GM12873 (cell line): ENCODE results near the gene GARIN1A.

Source experiments
- TF ChIP-seq, protein P1 (sequence below): IDR thresholded peaks from 2 replicates; pipeline ENCODE4 v1.5.1; 2012; ENCODE audit warnings: low read depth, mild to moderate bottlenecking, moderate library complexity, low read length, control low read depth; ENCODE audit not compliant: insufficient read depth; ENCODE audit errors: missing control alignments

The GARIN1A gene

DNA sequence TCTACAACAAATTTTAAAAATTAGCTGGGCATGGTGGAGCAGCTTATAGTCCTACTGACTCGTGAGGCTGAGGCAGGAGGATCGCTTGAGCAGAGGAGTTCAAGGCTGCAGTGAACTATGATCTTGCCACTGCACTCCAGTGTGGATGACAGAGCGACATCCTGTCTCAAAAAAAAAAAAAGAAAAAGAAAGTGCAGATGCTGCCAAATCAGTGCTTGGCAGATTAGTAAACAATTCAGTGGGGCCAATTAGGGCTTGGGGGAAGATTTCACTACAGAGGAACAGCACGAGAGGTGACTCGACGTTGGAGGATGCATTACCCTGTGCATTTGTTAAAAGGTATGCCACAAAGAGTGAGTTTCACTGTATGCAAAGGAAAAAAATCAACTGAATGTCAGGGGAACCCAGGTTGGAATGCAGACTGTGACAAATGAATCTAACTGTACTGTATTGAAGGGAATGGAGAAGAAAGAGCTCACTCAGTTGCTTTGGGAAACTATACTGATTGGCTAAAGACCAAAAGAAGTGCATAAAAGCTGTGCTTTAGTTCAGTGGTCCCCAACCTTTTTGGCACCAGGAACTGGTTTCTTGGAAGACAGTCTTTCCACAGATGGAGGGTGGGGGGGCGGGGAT, 31.6 kb downstream of the GARIN1A start:
- TF ChIP-seq, protein P1, sequence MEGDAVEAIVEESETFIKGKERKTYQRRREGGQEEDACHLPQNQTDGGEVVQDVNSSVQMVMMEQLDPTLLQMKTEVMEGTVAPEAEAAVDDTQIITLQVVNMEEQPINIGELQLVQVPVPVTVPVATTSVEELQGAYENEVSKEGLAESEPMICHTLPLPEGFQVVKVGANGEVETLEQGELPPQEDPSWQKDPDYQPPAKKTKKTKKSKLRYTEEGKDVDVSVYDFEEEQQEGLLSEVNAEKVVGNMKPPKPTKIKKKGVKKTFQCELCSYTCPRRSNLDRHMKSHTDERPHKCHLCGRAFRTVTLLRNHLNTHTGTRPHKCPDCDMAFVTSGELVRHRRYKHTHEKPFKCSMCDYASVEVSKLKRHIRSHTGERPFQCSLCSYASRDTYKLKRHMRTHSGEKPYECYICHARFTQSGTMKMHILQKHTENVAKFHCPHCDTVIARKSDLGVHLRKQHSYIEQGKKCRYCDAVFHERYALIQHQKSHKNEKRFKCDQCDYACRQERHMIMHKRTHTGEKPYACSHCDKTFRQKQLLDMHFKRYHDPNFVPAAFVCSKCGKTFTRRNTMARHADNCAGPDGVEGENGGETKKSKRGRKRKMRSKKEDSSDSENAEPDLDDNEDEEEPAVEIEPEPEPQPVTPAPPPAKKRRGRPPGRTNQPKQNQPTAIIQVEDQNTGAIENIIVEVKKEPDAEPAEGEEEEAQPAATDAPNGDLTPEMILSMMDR, result no peak

DNA sequence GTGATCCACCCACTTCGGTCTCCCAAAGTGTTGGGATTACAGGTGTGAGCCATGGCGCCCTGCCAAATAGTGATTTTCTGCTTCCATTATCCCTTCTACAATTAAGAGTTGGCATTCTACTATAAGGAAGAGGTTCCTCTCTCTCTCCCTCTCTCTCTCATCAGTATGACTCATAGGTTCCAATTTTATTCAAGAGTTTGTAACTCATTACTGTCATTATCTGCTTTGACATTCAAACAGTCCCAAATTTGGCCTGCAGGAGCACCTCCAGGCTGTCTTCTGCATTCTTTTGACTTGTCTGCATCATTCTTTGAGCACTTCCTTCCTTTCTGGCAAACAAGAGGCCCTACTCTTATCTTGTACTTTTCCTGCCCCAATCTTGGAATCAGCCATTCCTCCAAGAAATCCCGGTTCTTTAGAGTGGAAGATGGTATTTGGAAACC, 33.8 kb downstream of the GARIN1A start:
- TF ChIP-seq, protein P1, result no peak

DNA sequence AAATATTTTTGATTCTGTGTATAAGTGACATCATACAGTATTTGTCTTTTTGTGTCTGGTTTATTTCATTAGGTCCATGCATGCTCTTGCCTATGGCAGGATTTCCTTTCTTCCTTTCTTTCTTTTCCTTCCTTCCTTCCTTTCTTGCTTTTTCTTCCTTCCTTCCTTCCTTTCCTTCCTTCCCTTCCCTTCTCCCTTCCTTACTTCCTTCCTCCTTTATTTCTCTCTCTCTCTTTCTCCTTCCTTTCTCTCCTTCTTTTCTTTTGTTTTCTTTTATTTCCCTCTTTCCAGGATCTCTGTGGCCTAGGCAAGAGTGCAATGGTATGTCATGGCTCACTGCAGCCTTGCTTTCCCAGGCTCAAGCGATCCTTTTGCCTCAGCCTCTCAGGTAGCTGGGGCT, 35.7 kb downstream of the GARIN1A start:
- TF ChIP-seq, protein P1, result no peak

DNA sequence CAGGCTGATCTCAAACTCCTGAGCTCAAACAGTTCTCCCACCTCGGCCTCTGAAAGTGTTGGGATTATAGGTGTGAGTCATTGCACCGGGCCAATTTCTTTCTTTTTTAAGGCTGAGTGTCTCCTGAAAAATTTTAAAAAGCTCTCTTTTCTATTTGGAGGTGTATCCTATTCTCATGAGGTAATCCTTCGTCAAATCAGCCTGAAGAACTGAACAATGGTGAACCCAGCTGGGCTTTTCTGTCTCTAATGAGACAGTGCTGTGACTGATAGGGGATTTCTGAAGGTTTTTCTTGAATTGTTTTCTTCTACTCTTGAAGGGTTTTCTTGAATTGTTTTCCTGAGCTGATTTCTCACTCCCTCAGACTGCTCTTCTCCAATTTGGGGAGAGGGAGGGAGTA, 36.1 kb downstream of the GARIN1A start:
- TF ChIP-seq, protein P1, result no peak

DNA sequence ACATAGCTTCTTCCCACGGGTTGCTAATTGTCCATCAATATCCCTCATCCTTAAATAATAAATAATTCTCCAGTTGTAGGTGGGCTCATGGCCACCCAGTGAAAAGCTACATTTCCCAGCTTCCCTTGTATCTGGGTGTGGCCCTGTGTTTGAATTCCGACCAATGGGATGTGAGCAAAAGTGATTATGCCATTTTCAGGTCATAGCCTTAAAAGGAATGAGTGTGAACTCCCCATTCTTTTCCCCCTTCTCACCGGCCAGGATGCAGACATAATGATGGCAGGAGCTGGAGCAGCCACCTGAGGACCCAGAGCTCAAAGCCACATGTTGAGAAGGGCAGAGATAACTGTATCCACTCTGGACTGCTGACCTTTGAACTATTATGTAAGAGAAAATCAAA, 36.7 kb downstream of the GARIN1A start:
- TF ChIP-seq, protein P1, result no peak

DNA sequence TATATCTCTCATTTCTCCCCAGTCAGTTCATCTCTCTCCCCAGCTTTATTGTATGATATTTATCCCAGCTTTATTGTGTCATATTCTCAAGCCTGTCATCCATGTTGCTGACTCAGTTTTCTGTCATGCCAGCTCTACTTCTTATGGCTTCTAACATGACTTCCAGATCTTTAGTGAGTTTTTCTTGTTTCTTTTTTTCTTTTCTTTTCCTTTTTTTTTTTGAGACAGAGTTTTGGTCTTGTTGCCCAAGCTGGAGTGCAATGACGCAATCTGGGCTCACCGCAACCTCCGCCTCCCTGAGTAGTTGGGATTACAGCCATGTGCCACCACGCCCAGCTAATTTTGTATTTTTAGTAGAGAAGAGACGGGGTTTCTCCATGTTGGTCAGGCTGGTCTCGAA, 38.4 kb downstream of the GARIN1A start:
- TF ChIP-seq, protein P1, result no peak

DNA sequence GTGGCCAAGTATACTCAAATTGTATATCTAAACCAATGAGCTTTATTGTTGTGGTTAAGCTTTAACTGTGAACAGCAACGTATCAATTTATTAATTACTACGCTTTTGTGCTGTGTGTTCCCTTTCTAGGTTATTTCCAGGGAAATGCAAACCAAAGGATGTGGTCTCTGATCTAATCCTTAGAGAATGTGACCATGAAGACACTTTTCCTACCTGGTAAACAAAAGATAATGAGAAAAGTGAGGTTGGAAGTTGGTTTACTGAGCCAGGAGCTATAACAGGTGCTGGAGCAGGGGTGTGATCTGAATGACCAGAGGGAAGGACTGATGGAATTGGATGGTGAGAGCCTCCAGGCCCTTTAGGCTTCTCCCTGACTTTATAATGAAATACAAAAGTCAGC, 41.7 kb downstream of the GARIN1A start:
- TF ChIP-seq, protein P1, result no peak
